Measurements from ENCODE around the gene MROH7. TPM values are rescaled to one million over a fixed set of nuclear protein-coding genes. Genes with fewer than 3 reads are reported as not detected.

The MROH7 gene
- total RNA-seq, 2 experiments from 2014 or later, result 0.11 TPM; not detected in 1

GRCh38 chr1:54607821-54608565, 33.6 kb upstream of the MROH7 start:
- H3K4me1 Mint-ChIP-seq (ENCODE audit: low read depth), result peaks cover 11% of the 10 kb centered on the region
- no peak for DNase-seq
- TF ChIP-seq, protein P1, sequence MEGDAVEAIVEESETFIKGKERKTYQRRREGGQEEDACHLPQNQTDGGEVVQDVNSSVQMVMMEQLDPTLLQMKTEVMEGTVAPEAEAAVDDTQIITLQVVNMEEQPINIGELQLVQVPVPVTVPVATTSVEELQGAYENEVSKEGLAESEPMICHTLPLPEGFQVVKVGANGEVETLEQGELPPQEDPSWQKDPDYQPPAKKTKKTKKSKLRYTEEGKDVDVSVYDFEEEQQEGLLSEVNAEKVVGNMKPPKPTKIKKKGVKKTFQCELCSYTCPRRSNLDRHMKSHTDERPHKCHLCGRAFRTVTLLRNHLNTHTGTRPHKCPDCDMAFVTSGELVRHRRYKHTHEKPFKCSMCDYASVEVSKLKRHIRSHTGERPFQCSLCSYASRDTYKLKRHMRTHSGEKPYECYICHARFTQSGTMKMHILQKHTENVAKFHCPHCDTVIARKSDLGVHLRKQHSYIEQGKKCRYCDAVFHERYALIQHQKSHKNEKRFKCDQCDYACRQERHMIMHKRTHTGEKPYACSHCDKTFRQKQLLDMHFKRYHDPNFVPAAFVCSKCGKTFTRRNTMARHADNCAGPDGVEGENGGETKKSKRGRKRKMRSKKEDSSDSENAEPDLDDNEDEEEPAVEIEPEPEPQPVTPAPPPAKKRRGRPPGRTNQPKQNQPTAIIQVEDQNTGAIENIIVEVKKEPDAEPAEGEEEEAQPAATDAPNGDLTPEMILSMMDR (IDR thresholded peaks at IDR 0.05), result no peak
- intact Hi-C loops (cut with micrococcal nuclease), result no loop called here
- H3K36me3 Mint-ChIP-seq (ENCODE audit: low read depth), result no peaks in the 10 kb centered on the region
- POLR2A ChIA-PET, result no interaction called here
- CTCF ChIA-PET, result no interaction called here
- no peaks in the 10 kb centered on the region for H3K9me3 Mint-ChIP-seq
- no peak overlapping the region for H3K4me3 Mint-ChIP-seq
- no peak for ATAC-seq
- no peak overlapping the region for H3K27ac Mint-ChIP-seq
- no peaks in the 10 kb centered on the region for H3K27me3 Mint-ChIP-seq

DNA sequence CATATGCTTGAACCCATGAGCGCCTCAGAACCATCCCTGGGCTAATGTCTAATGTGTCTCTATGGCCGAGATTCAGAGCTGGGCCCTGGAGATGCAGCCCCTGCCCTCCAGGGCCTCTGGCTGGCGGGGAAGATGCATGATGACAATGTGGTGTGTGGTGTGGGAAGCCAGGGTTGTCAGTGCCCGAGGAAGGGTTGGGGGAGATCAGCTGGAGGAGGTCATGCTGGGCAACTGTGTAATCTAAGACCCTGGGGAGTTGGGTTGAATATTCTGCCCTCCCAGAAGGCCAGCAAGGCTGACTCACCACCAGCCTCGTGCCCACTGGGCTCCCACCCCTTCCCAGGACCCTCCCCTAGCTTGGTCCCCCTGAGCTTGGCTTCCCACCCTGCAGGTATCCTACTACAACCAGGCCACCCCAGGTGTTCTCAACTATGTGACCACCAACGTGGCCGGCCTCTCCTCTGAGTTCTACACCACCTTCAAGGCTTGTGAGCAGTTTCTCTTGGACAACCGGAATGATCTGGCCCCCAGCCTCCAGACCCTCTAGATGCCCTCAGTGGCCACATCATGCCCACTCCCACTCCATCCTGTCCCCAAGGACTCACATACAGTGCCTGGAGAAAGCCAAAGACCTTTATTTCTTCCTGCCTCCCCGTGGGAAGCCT, 32.9 kb upstream of the MROH7 start:
- Mint-ChIP-seq H3K9me3 (no peaks in the 10 kb centered on the region), H3K27me3 (no peaks in the 10 kb centered on the region), H3K27ac (no peak overlapping the region), H3K4me3 (no peak overlapping the region), H3K4me1 (ENCODE audit: low read depth) (peaks cover 11% of the 10 kb centered on the region), H3K36me3 (ENCODE audit: low read depth) (no peaks in the 10 kb centered on the region)
- TF ChIP-seq, protein P1 (IDR thresholded peaks at IDR 0.05), result no peak
- CTCF ChIA-PET, result no interaction called here
- intact Hi-C loops (cut with micrococcal nuclease), result no loop called here
- no peak for DNase-seq
- POLR2A ChIA-PET, result no interaction called here
- no peak for ATAC-seq

GRCh38 chr1:54609301-54609921, 32.2 kb upstream of the MROH7 start:
- intact Hi-C loops (cut with micrococcal nuclease), result no loop called here
- ATAC-seq (no peak), DNase-seq (no peak)
- ChIA-PET CTCF (no interaction called here), POLR2A (interaction anchor here (1.2 kb wide), 1 partner anchor 437 kb away, joined by 3 read pairs; no protein-coding TSS in a partner anchor)
- peaks cover 8% of the 10 kb centered on the region for H3K4me1 Mint-ChIP-seq (ENCODE audit: low read depth)
- H3K36me3 Mint-ChIP-seq (ENCODE audit: low read depth), result no peaks in the 10 kb centered on the region
- TF ChIP-seq, protein P1 (IDR thresholded peaks at IDR 0.05), result no peak
- no peak overlapping the region for H3K27ac Mint-ChIP-seq
- H3K4me3 Mint-ChIP-seq, result no peak overlapping the region
- H3K27me3 Mint-ChIP-seq, result no peaks in the 10 kb centered on the region
- no peaks in the 10 kb centered on the region for H3K9me3 Mint-ChIP-seq

DNA sequence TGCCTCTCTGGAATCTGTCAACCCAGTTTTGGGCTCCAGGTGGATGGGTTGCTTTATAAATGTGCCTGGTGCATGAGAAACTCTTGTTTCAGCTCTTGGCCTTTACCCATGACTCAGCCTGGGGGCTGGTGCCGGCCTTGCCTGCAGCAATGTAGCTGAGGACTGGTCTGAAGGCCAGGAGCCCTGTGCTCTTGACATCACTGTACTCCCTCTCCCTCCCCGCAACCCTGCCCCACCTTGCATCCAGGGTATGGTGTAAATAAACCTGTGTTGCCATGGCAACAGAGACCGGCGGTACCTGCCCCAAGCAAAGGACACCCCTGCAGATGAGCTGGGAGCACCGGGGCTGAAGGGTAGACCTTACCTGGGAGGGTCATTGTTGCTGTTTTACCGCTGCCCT, 31.5 kb upstream of the MROH7 start:
- H3K4me3 Mint-ChIP-seq, result no peak overlapping the region
- ATAC-seq (no peak), DNase-seq (no peak)
- no peaks in the 10 kb centered on the region for H3K27me3 Mint-ChIP-seq
- TF ChIP-seq, protein P1 (IDR thresholded peaks at IDR 0.05), result no peak
- peaks cover 2% of the 10 kb centered on the region for H3K4me1 Mint-ChIP-seq (ENCODE audit: low read depth)
- H3K9me3 Mint-ChIP-seq, result no peaks in the 10 kb centered on the region
- intact Hi-C loops (cut with micrococcal nuclease), result no loop called here
- POLR2A ChIA-PET, result interaction anchor here (1.2 kb wide), 1 partner anchor 438 kb away, joined by 3 read pairs; no protein-coding TSS in a partner anchor
- CTCF ChIA-PET, result interaction anchor here (1.4 kb wide), 1 partner anchor 110 kb away, joined by 4 read pairs; no protein-coding TSS in a partner anchor
- no peaks in the 10 kb centered on the region for H3K36me3 Mint-ChIP-seq (ENCODE audit: low read depth)
- H3K27ac Mint-ChIP-seq, result no peak overlapping the region
